ENCODE data around the gene XG. TPM values are rescaled to one million over a fixed set of nuclear protein-coding genes. Genes with fewer than 3 reads are reported as not detected.
"Not testable (repeated sequence)": the region's sequence is repeated elsewhere in the genome, so short reads cannot be mapped to it uniquely, and the experiment has no call there.

Gene XG
- total RNA-seq, 2 experiments from 2014 or later: not detected

DNA sequence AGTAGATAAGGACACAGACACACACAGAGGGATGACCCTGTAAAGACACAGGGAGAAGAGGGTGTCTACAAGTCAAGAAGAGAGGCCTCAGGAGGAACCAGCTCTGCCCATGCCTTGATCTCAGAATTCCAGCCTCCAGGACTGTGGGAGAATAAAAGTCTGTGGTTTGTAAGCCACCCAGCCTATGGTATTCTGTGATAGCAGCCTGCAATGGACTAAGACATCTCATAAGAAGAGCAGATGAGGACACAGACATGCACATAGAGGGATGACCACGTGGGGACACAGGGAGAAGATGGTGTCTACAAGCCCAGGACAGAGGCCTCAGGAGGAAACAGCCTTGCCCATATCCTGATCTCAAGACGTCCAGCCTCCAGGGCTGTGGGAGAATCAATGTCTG lies 9.4 kb downstream of the XG start:
- CTCF ChIA-PET: no interaction called here
- Mint-ChIP-seq H3K36me3 (ENCODE audit: low read depth) (no peaks in the 10 kb centered on the region), H3K27ac (no peak overlapping the region), H3K4me3 (no peak overlapping the region), H3K4me1 (ENCODE audit: low read depth) (peaks cover 4% of the 10 kb centered on the region), H3K27me3 (no peaks in the 10 kb centered on the region), H3K9me3 (no peaks in the 10 kb centered on the region)
- TF ChIP-seq, protein P1, sequence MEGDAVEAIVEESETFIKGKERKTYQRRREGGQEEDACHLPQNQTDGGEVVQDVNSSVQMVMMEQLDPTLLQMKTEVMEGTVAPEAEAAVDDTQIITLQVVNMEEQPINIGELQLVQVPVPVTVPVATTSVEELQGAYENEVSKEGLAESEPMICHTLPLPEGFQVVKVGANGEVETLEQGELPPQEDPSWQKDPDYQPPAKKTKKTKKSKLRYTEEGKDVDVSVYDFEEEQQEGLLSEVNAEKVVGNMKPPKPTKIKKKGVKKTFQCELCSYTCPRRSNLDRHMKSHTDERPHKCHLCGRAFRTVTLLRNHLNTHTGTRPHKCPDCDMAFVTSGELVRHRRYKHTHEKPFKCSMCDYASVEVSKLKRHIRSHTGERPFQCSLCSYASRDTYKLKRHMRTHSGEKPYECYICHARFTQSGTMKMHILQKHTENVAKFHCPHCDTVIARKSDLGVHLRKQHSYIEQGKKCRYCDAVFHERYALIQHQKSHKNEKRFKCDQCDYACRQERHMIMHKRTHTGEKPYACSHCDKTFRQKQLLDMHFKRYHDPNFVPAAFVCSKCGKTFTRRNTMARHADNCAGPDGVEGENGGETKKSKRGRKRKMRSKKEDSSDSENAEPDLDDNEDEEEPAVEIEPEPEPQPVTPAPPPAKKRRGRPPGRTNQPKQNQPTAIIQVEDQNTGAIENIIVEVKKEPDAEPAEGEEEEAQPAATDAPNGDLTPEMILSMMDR (IDR thresholded peaks at IDR 0.05): no peak
- ATAC-seq: no peak
- intact Hi-C loops (cut with micrococcal nuclease): no loop called here
- POLR2A ChIA-PET: no interaction called here
- DNase-seq: no peak

DNA sequence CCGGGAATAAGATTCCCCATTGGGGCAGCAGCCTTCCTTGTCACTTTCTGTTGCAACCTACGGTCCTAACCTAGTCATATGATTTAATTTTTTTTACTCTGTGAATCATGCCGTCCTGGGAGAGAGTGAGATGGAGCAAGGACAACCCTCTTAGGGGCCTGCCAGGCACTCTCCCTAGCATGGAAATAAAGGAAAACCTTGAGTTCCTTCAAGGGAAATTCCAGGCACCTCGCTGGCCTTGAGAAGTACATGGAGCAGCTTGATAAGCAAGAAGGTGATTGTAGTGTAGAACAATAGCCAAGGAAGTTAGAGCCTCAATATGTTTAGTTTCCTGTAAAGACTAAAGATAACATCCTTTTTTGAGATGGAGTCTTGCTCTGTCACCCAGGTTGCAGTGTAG lies 10.8 kb downstream of the XG start:
- POLR2A ChIA-PET; CTCF ChIA-PET; intact Hi-C loops (cut with micrococcal nuclease): not testable (repeated sequence)

DNA sequence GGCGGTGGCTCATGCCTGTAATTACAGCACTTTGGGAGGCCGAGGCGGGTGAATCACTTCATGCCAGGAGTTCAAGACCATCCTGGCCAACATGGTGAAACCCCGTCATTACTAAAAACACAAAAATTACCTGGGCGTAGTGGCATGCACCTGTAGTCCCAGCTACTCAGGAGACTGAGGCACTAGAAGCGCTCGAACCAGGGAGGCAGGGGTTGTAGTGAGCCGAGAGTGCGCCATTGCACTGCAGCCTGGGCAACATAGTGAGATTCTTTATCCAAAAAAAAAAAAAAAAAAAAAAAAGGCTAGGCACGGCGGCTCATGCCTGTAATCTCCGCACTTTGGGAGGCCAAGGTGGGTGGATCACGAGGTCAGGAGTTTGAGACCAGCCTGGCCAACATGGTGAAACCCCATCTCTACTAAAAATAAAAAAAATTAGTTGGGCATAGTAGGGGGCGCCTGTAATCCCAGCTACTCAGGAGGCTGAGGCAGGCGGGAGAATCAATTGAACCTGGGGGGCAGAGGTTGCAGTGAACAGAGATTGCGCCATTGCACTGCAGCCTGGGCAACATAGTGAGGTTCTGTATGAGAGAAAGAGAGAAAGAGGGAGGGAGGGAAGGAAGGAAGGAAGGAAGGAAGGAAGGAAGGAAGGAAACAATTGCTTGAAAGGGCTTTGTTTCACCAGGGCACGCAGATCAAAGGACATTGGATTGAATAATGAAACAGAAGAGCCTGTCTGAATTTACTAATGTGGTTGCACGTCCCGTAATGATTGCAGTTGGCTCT lies 13.1 kb downstream of the XG start:
- CTCF ChIA-PET; H3K27me3 Mint-ChIP-seq; H3K4me3 Mint-ChIP-seq; ATAC-seq; H3K9me3 Mint-ChIP-seq; DNase-seq; H3K36me3 Mint-ChIP-seq (ENCODE audit: low read depth); H3K4me1 Mint-ChIP-seq (ENCODE audit: low read depth); intact Hi-C loops (cut with micrococcal nuclease); H3K27ac Mint-ChIP-seq; POLR2A ChIA-PET: not testable (repeated sequence)

More for the DNA sequence above, 10.8 kb downstream of the XG start:
- not testable (repeated sequence) for H3K36me3 Mint-ChIP-seq (ENCODE audit: low read depth); H3K27me3 Mint-ChIP-seq; H3K27ac Mint-ChIP-seq; ATAC-seq; H3K4me3 Mint-ChIP-seq; H3K4me1 Mint-ChIP-seq (ENCODE audit: low read depth); H3K9me3 Mint-ChIP-seq; DNase-seq

DNA sequence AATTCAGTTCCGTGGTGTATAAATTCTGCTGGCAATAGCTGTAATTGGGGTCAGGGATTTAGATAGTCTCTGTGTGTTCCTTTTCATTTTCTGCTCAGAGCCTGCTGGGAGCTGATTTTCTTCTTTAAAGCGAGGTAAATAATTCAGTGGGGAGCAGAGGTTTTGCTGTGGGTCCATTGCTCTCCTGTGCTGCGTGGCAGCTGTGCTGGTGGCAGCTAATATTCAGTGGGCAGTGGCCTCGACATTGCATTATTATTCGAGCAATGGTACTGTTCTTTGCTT lies 13.7 kb downstream of the XG start:
- Mint-ChIP-seq H3K4me1 (ENCODE audit: low read depth) (peaks cover 4% of the 10 kb centered on the region), H3K27me3 (peaks cover 2% of the 10 kb centered on the region), H3K36me3 (ENCODE audit: low read depth) (no peaks in the 10 kb centered on the region), H3K9me3 (no peaks in the 10 kb centered on the region), H3K4me3 (no peak overlapping the region), H3K27ac (no peak overlapping the region)
- ATAC-seq (no peak), DNase-seq (no peak)
- CTCF ChIA-PET: no interaction called here
- TF ChIP-seq, protein P1 (IDR thresholded peaks at IDR 0.05): no peak
- intact Hi-C loops (cut with micrococcal nuclease): no loop called here
- POLR2A ChIA-PET: no interaction called here

DNA sequence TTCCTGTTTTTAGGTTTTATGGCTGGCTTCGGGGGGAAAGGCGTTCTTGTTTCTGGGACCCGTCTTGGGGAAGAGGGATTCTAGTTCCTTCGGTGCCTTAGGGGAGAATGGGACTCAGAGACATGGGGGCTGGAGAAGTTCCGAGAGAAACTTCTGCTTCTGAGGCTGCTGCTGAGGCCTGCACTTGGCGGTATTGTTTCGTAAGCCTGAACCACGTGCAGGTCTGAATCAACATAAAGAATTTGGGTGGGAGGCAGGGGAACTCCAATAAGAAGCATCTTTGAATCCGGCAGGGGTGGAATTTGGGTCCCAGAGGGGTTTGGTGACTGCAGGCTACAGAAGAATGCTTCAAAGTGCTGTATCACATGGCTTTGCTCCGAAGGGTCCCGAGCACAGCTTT lies 15.1 kb downstream of the XG start:
- ChIA-PET CTCF (no interaction called here), POLR2A (no interaction called here)
- H3K27me3 Mint-ChIP-seq: peaks cover 2% of the 10 kb centered on the region

More for the DNA sequence above, 15.1 kb downstream of the XG start:
- Mint-ChIP-seq H3K9me3 (no peaks in the 10 kb centered on the region), H3K27ac (no peak overlapping the region), H3K36me3 (ENCODE audit: low read depth) (no peaks in the 10 kb centered on the region), H3K4me3 (no peak overlapping the region), H3K4me1 (ENCODE audit: low read depth) (peaks cover 4% of the 10 kb centered on the region)
- DNase-seq: no peak
- intact Hi-C loops (cut with micrococcal nuclease): no loop called here
- TF ChIP-seq, protein P1 (IDR thresholded peaks at IDR 0.05): no peak
- ATAC-seq: no peak

Data from activated CD8-positive, alpha-beta T cell treated with anti-CD3 and anti-CD28 coated beads for 36 hours (primary cell).